A549 treated with AZD9567 at 1 μM for 4 hours (cell line): ENCODE measurements around the gene MTOR. TPM values are rescaled to one million over a fixed set of nuclear protein-coding genes. Genes with fewer than 3 reads are reported as not detected.

Source experiments
- total RNA-seq: library from RNA; stranded (reverse); fragments of 200-300 nt; extraction: Qiagen RNA extraction; gene quantifications from 5 replicates; pipeline ENCODE4 v1.2.3, GENCODE V29; 2022; ENCODE audit not compliant: insufficient read depth

The MTOR gene
- total RNA-seq, result 13.3 to 15.7 TPM (median 15.1 TPM) in 5 replicates

DNA sequence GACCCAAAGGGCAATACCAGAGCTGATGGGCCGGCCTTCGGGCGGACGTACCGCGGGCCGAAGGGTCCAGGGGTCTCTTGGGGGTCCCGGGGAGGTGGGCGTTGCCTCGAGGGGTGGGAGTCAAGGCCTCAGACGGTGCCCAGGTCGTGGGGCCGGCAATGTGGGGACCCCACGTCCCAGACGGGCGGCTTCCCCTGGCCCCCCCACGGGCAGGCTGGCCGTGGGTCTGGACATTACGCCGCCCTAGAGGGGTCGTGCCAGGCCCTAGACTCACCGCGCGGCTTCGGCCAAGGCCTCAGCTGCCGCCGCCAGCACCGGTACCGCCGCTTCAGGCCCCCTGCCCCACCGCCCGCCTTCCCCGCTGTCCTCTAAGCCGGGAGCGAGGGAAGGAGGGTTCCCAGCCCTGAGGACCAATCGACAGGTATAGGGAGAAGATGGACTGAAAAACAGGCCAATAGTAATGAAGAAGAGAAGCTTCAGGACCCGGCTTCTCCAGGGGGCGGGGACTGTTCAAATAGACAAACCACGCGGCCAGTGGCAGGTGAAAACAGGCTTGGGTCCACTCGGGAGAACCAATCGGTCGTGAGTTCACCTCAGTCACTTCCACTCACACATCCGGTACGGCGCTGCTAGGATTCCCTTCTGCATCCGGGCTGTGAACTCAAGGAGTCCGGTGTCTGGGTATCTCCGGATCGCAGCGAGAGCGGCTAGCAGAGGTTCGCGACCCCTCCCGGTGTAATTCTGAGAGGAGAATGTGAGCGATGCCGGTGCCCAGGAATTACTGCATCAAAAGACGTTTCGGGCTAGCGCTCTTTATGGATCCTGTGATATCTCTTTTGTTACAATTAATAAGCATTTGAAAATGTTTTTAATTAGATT, at the start of gene MTOR:
Gene MTOR, minus strand, starts transcription at position 381 of the 879 bp plus-strand sequence. CDS start 3,142 bp downstream, outside the sequence.

DNA sequence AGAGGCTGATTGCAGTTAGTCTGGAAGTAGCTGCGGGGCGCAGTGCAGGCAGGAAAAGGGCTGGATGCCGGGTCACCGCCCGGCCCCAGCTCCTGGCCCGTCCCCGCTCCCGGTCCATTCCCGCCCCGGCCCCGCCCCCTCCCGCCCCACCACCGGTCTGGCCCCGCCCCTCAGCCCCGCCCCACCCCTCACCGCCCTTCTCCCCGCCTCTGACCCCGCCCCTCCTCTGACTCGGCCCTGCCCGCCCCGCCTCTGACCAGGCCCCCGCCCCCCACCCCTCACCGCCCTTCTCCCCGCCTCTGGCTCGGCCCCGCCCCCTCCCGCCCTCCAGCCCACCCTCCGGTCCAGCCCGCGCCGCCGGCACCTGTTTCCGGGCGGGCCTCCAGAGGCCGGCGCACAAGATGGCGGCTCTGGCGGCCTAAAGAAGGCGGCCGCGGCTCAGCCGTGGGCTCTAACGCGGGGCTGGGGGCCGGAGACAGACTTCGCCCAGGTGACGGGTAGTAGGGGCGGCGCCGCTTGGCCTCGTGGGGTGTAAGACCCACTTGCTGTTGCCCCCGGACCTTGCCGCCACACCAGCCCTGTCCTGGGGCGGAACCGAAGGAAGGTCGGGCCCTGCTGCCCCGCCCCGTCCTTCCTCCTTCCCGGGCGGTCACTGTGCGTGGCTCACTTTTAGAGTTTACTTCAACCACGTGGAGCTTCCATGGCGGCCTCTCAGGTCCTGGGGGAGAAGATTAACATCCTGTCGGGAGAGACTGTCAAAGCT, 10.7 kb upstream of the MTOR start, which contains the start of gene UBIAD1:
Gene UBIAD1, plus strand, starts transcription at position 367 of the 763 bp plus-strand sequence. Its CDS starts 334 bp downstream, at position 701.

GRCh38 chr1:11188858-11189451, 73.4 kb downstream of the MTOR start, which contains the start of gene ANGPTL7:
Gene ANGPTL7 (plus strand): TSS chr1:11189355. CDS start chr1:11189580, 225 bp downstream.

DNA sequence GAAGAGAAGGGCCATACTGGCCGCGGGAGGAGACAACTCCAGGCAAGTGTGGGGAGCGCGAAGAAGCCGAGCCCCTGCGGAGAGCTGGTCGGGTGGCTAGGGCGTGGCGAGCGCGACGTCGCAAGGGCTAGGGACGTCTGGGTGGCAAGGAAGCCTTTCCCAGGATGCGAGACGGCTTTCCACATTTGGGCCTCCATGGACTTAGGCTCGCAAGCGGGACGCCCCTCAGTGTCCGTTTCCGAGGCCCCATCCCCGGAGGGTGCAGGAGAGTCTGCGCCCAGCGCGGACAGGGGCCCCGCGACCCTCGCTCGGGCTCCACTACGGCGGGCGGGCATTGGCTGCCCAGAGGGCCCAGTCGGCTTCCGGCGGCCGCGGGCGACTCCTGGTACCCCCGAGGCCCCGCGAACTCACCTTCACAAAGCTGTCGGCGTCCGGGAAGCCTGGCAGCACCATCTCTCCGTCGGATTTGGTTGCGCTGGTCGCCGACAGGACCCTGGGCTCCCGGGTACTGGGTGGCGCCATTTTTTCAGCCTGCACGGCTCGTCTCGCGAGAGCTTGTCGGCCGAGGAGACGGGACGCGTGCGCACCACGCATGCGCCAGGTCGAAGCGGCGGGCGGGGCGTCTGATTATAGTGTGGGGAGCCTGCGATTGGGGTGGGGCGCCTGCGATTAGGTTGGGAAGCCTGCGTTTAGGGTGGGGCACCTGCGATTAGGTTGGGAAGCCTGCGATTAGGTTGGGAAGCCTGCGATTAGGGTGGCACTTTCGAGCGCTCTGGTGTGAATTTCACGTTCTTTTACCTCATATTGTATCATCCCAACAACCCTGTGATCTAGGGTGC, 162.8 kb downstream of the MTOR start, which contains the start of gene EXOSC10:
Gene EXOSC10, minus strand, starts transcription at position 560 of the 839 bp plus-strand sequence. Its CDS starts 38 bp downstream, at position 522.

GRCh38 chr1:11059968-11060830, 202.2 kb downstream of the MTOR start, which contains the start of gene SRM:
Gene SRM (minus strand): TSS chr1:11060018. CDS start chr1:11059943, 75 bp downstream.

Other genes with a start within 250 kb of the MTOR start
- 155 to 226 TPM (median 183 TPM) in 5 replicates for gene TARDBP, start 249.9 kb downstream of the MTOR start, total RNA-seq
- gene MASP2, start 215.3 kb downstream of the MTOR start, total RNA-seq, result 0.08 to 0.37 TPM (median 0.25 TPM) in 4 of 5 replicates, not detected in the other
- 144 to 226 TPM (median 208 TPM) in 5 replicates for gene SRM, start 202.5 kb downstream of the MTOR start, total RNA-seq
- 34.1 to 44.8 TPM (median 37.1 TPM) in 5 replicates for gene EXOSC10, start 162.7 kb downstream of the MTOR start, total RNA-seq
- gene ANGPTL7, start 73.2 kb downstream of the MTOR start, total RNA-seq, result not detected in 5 replicates
- gene UBIAD1, start 10.6 kb upstream of the MTOR start, total RNA-seq, result 15.7 to 20.1 TPM (median 17.8 TPM) in 5 replicates
- 0.20 to 0.34 TPM (median 0.21 TPM) in 4 of 5 replicates, not detected in the other for gene DISP3, start 216.6 kb upstream of the MTOR start, total RNA-seq